B cell (primary cell): Measurements from ENCODE around the gene ADM2. TPM values are rescaled to one million over a fixed set of nuclear protein-coding genes. Genes with fewer than 3 reads are reported as not detected.
A peak's percentile ranks its signal among the peaks of the same experiment; 100 is the strongest.

ENCODE experiments used
- ATAC-seq: fragments of 200-7000 bp; cut with Tn5 transposase; one replicate; pipeline ENCODE4 v1.10.0; 2021; ENCODE audit warnings: low read depth, mild to moderate bottlenecking, moderate number of reproducible peaks, moderate library complexity
- CTCF ChIA-PET: fragments of 350-600 bp; sonication (Branson Sonifier 250); formaldehyde crosslinking; loops from one replicate; lab custom pipeline; 2021; ENCODE audit warnings: antibody characterized with exemption, inconsistent platforms; lab: Charles Lee
- POLR2A ChIA-PET: fragments of 350-600 bp; sonication (Branson Sonifier 250); formaldehyde crosslinking; loops from one replicate; lab custom pipeline; 2021; ENCODE audit warnings: antibody characterized with exemption; lab: Charles Lee
- DNase-seq: peaks from one replicate; pipeline ENCODE4 v3.0.0; 2013
- H2AFZ ChIP-seq: 2 replicates; pipeline ENCODE4 v1.6.1; 2012; ENCODE audit warnings: mild to moderate bottlenecking, low read depth, low read length; ENCODE audit not compliant: insufficient read depth, poor library complexity, severe bottlenecking
- H3K27ac ChIP-seq, 2 donors: 1 replicate in 1 of 2; 2 replicates in 1 of 2; pipeline ENCODE4 v1.5.1; 2012 to 2013; ENCODE audit warnings: low read length in 2 of 2, mild to moderate bottlenecking in 2 of 2, moderate library complexity in 1 of 2
- H3K27me3 ChIP-seq, 4 experiments: fragments of 200-600 bp in 1 of 4; sonication (generic) in 1 of 4; replicated peaks in 1 of 4; 1 replicate in 2 of 4; 2 replicates in 2 of 4; pipeline versions ENCODE4 v1.6.1 to v1.7.0; 2013 to 2016; ENCODE audit warnings: low read length in 3 of 4, mild to moderate bottlenecking in 2 of 4, mixed read lengths in 1 of 4, moderate library complexity in 1 of 4; ENCODE audit not compliant: insufficient read depth in 4 of 4, control insufficient read depth in 3 of 4; ENCODE audit errors: control extremely low read depth in 1 of 4
- H3K36me3 ChIP-seq, 2 experiments: replicated peaks in 1 of 2; 1 replicate in 1 of 2; 2 replicates in 1 of 2; pipeline versions ENCODE4 v1.6.1 to v1.7.1; 2013; ENCODE audit warnings: low read length in 1 of 2; ENCODE audit not compliant: insufficient read depth in 2 of 2, control insufficient read depth in 1 of 2; ENCODE audit errors: control extremely low read depth in 1 of 2, extremely low read depth in 1 of 2
- H3K4me1 ChIP-seq, 2 donors: fragments of 200-600 bp in 1 of 2; sonication (generic) in 1 of 2; 1 replicate in 1 of 2; 2 replicates in 1 of 2; pipeline versions ENCODE4 v1.5.1 to v1.6.1; 2013 to 2017; ENCODE audit warnings: low read length in 2 of 2; ENCODE audit not compliant: control insufficient read depth in 2 of 2, insufficient read depth in 2 of 2
- H3K4me2 ChIP-seq: replicated peaks from 2 replicates; pipeline ENCODE3; 2012; ENCODE audit warnings: mild to moderate bottlenecking, low read depth, low read length; ENCODE audit not compliant: poor library complexity, severe bottlenecking
- H3K4me3 ChIP-seq, 5 experiments: fragments of 200-600 bp in 1 of 5; sonication (generic) in 1 of 5; 1 replicate in 3 of 5; 2 replicates in 2 of 5; pipeline versions ENCODE4 v1.5.1 to v1.7.0; 2011 to 2016; ENCODE audit warnings: low read length in 4 of 5, mild to moderate bottlenecking in 4 of 5, low read depth in 2 of 5, control low read depth in 1 of 5, moderate library complexity in 1 of 5; ENCODE audit not compliant: insufficient read depth in 1 of 5; ENCODE audit errors: control extremely low read depth in 1 of 5, extremely low read depth in 1 of 5
- H3K79me2 ChIP-seq: fragments of 200-600 bp; sonication (generic); one replicate; pipeline ENCODE4 v1.6.0; 2016; ENCODE audit warnings: low read length; ENCODE audit not compliant: control insufficient read depth, insufficient read depth
- H3K9ac ChIP-seq: fragments of 200-600 bp; sonication (generic); 2 replicates; pipeline ENCODE4 v1.6.1; 2017; ENCODE audit warnings: mild to moderate bottlenecking, low read length, moderate library complexity
- H3K9me3 ChIP-seq, 3 donors: one replicate each; pipeline versions ENCODE4 v1.6.1 to v1.7.1; 2013; ENCODE audit warnings: low read length in 2 of 3; ENCODE audit not compliant: control insufficient read depth in 2 of 3, insufficient read depth in 1 of 3; ENCODE audit errors: control extremely low read depth in 1 of 3
- H4K20me1 ChIP-seq: 2 replicates; pipeline ENCODE4 v1.6.0; 2012; ENCODE audit warnings: mild to moderate bottlenecking, low read length; ENCODE audit not compliant: insufficient read depth, control insufficient read depth, poor library complexity, severe bottlenecking
- H3K27ac Mint-ChIP-seq: one replicate; pipeline ENCODE4 v1.8.0; 2021; ENCODE audit warnings: mixed read lengths
- H3K27me3 Mint-ChIP-seq: one replicate; pipeline ENCODE4 v1.8.0; 2021; ENCODE audit warnings: mixed read lengths
- H3K4me1 Mint-ChIP-seq: one replicate; pipeline ENCODE4 v1.8.0; 2021; ENCODE audit warnings: mixed read lengths
- H3K4me3 Mint-ChIP-seq: one replicate; pipeline ENCODE4 v1.8.0; 2021; ENCODE audit warnings: mixed read lengths
- H3K9me3 Mint-ChIP-seq: one replicate; pipeline ENCODE4 v1.8.0; 2022; ENCODE audit warnings: mixed read lengths; ENCODE audit not compliant: insufficient read depth
- EZH2 ChIP-seq: IDR thresholded peaks from 2 replicates; pipeline ENCODE4 v1.6.1; 2012; ENCODE audit warnings: borderline replicate concordance, low read depth, mild to moderate bottlenecking, moderate library complexity, low read length; ENCODE audit not compliant: insufficient read depth, poor library complexity, severe bottlenecking
- WGBS: methylation state at CpG from one replicate; pipeline ENCODE4 v1.1.5; 2013; ENCODE audit warnings: missing lambda C conversion rate; ENCODE audit not compliant: insufficient coverage; 5-methylcytosine and 5-hydroxymethylcytosine counted together
- intact Hi-C: fragments of 100-400 bp; cut with micrococcal nuclease; formaldehyde crosslinking; loops from one replicate; pipeline ENCODE4 v1.10.0; 2022
- polyA plus RNA-seq: library from polyadenylated mRNA; depleted of rRNA; stranded (reverse); fragments of >200 nt; gene quantifications from 2 replicates; pipeline ENCODE4 v1.2.3, GENCODE V29; 2012
- total RNA-seq, 2 donors: library from RNA; stranded (reverse); fragments of 120-200 nt in 1 of 2; gene quantifications; 1 replicate in 1 of 2; 2 replicates in 1 of 2; pipeline versions ENCODE4 v1.2.3 to v1.2.4, GENCODE V29; 2013 to 2022
- TF ChIP-seq, protein P1 (sequence below): fragments of 200-600 bp; IDR thresholded peaks from one replicate; pipeline ENCODE4 v1.8.0; 2022; ENCODE audit warnings: antibody characterized with exemption, mild to moderate bottlenecking

Gene ADM2
- total and polyA plus RNA-seq, 2 donors (not counting 1 experiment from before 2014, with no cell fraction given): 0.67 to 3.7 TPM

DNA sequence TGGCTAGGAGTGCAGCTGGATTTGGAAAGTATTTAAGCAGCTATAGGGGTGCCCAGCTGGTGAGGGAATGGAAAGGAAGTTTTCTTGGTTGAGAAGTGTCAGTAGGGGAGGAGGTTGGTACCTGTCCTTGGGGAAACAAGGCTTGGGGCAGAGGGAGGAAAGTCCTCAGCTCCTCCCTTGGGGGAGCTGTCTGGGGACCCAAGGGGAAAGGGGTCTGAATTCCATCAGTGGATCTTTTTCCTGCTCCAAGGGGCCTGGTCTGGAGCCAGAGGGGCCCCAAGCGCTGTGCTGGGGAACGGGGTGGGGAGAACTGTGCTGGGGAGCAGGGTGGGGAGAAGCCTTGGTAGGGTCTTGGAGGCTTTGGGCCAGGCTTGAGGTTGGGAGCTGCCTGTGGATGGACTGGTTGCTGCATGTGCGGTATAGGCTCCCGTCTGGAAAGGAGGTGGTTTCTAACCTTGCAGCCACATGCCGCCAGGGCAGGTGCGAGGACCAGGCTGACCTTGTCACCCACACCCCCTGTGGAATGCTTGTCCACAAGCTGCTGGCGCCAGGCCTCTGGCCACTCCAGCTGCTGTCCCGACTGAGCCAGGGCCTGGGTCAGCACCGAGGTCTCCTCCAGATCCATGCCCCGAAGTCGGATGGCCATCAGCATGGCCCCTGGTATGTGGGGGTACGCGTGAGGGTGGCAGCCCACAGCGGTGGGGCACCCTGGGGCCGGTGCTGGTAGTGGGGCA is 47.5 kb downstream of the ADM2 start:
- 72% methylated on average over 15 of the region's 15 CpGs for WGBS
- TF ChIP-seq, protein P1, sequence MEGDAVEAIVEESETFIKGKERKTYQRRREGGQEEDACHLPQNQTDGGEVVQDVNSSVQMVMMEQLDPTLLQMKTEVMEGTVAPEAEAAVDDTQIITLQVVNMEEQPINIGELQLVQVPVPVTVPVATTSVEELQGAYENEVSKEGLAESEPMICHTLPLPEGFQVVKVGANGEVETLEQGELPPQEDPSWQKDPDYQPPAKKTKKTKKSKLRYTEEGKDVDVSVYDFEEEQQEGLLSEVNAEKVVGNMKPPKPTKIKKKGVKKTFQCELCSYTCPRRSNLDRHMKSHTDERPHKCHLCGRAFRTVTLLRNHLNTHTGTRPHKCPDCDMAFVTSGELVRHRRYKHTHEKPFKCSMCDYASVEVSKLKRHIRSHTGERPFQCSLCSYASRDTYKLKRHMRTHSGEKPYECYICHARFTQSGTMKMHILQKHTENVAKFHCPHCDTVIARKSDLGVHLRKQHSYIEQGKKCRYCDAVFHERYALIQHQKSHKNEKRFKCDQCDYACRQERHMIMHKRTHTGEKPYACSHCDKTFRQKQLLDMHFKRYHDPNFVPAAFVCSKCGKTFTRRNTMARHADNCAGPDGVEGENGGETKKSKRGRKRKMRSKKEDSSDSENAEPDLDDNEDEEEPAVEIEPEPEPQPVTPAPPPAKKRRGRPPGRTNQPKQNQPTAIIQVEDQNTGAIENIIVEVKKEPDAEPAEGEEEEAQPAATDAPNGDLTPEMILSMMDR: no peak
- no peak for TF ChIP-seq EZH2
- Histone ChIP-seq H3K9me3 (peaks cover 0 to 9% (median 0%) of the 10 kb centered on the region in 3 donors), H3K4me1 (peaks cover 26 to 67% of the 10 kb centered on the region in 2 donors), H3K9ac (peak overlapping the region; percentile 97), H2AFZ (no peak overlapping the region), H3K27me3 (no peaks in the 10 kb centered on the region), H3K36me3 (no peaks in the 10 kb centered on the region), H4K20me1 (peaks cover 15% of the 10 kb centered on the region), H3K27ac (peak overlapping the region; percentile 81 to 99), H3K4me3 (peak overlapping the region in 4 of 5 experiments; percentile 36 to 95 (median 91)), H3K4me2 (peak overlapping the region; percentile 84), H3K79me2 (peaks cover 24% of the 10 kb centered on the region)
- CTCF ChIA-PET: interaction anchor here (1.1 to 5.5 kb wide), 5 partner anchors 10 to 93 kb away, joined by 3 to 81 read pairs (median 11); partner anchors contain the start of gene SYCE3
- POLR2A ChIA-PET: interaction anchor here (1.3 to 5.4 kb wide), 6 partner anchors 12 to 92 kb away, joined by 3 to 104 read pairs (median 12); partner anchors contain the start of genes KLHDC7B, LMF2 and NCAPH2
- Mint-ChIP-seq H3K4me3 (peak overlapping the region; percentile 86), H3K4me1 (peaks cover 49% of the 10 kb centered on the region), H3K9me3 (no peaks in the 10 kb centered on the region), H3K27ac (peak overlapping the region; percentile 83), H3K27me3 (no peaks in the 10 kb centered on the region)
- intact Hi-C loops: loop anchor here (5.0 kb wide), 1 partner anchor 57 kb away; no protein-coding TSS in a partner anchor
- DNase-seq (peak; percentile 50), ATAC-seq (no peak)
